Left ventricle myocardium superior (tissue), 1 donor: ENCODE measurements around the gene TRDN. TPM values are rescaled to one million over a fixed set of nuclear protein-coding genes. Genes with fewer than 3 reads are reported as not detected.

Source experiments
- ATAC-seq: fragments of 200-7000 bp; cut with Tn5 transposase; one replicate; pipeline ENCODE4 v1.9.1; 2020; ENCODE audit warnings: mild to moderate bottlenecking, moderate library complexity
- DNase-seq: peaks from one replicate; pipeline ENCODE4 v3.0.0-alpha.2; 2020
- intact Hi-C: fragments of 100-400 bp; cut with micrococcal nuclease; formaldehyde crosslinking; loops from one replicate; pipeline ENCODE4 v1.11.0; 2022
- total RNA-seq: library from RNA; stranded (reverse); fragmentation: NEBNext Ultra II Directional; extraction: Animal tissue kit (Norgen Biotek cat#: 25700); gene quantifications from one replicate; pipeline ENCODE4 v1.2.1, GENCODE V29; 2021
- donor health status: DM: no; HTN: yes; CAD: no; lungs with severe emphysema.

TRDN gene
- total RNA-seq, 1 donor from 2014 or later, result 470 TPM

- ATAC-seq, result no peak
- intact Hi-C loops, result no loop called here
- DNase-seq, result no peak
These were observed 410.4 kb downstream of the TRDN start for GRCh38 chr6:123226398-123226797.

- no peak for DNase-seq
- intact Hi-C loops, result no loop called here
- no peak for ATAC-seq
These were observed 412.7 kb downstream of the TRDN start for GRCh38 chr6:123224077-123224476.

DNA sequence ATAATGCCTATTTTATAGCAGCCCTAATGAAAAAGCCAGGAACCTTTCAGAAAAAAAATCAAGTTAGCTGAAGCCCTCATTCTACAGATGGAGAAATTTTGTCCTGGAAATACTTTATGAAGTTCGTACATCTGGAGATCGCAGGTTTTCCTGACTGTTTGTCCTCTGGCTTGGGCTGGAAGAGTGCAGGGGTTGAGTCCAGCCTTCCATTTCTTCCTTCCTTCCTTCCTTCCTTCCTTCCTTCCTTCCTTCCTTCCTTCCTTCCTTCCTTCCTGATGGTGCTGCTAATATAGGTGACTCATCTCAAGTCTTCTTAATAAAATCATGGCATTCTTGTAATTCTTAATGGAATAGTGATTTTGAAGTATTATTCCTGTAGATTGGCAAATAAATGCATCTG is 413.3 kb downstream of the TRDN start:
- ATAC-seq (no peak), DNase-seq (no peak)
- intact Hi-C loops, result no loop called here

DNA sequence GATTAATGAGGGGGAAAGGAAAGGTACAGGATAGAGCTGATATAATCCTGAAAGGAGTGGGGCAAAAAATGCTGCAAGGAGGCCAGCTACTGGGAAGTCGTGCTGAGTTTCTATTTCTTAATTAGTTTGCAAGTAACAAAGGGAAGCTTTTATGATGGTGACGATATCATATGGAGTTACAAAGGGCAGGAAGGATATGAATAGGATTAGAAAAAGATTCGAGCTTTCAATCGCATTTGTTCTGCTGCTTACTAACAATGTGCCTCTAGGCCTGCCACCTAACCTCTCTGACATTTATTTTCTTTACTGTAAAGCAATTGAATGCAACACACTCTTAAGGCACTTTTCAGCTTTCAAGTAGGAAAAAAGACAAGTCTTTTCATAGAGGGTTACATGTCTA is 421.5 kb downstream of the TRDN start:
- no peak for ATAC-seq
- intact Hi-C loops, result no loop called here
- no peak for DNase-seq

GRCh38 chr6:123214433-123214832 is 422.3 kb downstream of the TRDN start:
- intact Hi-C loops, result no loop called here
- ATAC-seq, result no peak

DNA sequence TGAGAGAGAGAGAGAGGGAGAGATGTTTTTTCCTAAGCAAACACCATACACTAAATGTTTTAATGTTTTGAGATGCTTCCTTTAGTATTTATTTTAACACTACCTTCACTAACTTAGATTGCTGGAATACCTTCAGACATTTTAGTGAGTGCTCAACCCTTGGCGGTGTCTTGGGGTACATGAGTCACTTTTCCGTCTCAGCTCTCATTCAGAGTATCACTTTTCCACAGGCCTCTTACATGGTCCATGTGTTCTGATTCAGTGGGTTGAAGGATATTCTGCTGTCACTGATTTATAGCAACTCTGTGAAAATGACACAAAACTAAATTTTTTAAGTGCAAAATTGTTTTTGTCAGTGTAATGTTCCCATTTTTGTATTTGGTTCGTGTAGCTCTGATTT is 422.8 kb downstream of the TRDN start:
- intact Hi-C loops, result no loop called here
- DNase-seq, result no peak
- no peak for ATAC-seq

More at GRCh38 chr6:123214433-123214832, 422.3 kb downstream of the TRDN start:
- no peak for DNase-seq

DNA sequence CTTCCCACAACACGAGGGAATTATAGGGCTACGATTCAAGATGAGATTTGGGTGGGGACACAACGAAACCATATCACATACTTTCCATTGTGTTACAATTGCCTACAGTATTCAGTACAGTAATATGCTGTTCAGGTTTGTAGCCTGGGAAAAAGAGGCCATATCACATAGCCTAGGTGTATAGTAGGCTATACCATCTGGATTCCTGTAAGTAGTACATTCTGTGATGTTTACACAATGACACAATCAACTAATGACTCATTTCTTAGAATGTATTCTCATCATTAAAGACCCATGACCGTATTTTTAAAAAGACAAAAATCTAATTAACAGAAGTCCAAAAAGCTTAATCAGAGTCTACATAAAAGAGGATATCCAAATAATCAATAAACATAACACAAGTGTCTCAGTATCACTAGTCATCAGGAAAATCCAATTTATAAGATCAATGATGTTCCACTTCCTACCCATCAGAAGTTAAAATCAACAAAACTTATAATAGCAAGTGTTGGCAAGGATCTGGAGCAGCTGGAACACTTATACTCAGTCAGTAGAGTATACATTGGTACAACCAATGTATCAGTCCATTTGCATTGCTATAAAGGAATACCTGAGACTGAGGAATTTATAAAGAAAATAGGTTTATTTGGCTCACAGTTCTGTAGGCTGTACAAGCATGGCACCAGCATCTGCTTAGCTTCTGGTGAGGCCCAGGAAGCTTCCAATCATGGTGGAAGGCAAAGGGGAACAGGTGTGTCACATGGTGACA is 424.8 kb downstream of the TRDN start:
- DNase-seq, result no peak
- intact Hi-C loops, result no loop called here
- no peak for ATAC-seq

GRCh38 chr6:123210645-123211044 is 426.1 kb downstream of the TRDN start:
- ATAC-seq, result no peak
- intact Hi-C loops, result no loop called here
- no peak for DNase-seq

DNA sequence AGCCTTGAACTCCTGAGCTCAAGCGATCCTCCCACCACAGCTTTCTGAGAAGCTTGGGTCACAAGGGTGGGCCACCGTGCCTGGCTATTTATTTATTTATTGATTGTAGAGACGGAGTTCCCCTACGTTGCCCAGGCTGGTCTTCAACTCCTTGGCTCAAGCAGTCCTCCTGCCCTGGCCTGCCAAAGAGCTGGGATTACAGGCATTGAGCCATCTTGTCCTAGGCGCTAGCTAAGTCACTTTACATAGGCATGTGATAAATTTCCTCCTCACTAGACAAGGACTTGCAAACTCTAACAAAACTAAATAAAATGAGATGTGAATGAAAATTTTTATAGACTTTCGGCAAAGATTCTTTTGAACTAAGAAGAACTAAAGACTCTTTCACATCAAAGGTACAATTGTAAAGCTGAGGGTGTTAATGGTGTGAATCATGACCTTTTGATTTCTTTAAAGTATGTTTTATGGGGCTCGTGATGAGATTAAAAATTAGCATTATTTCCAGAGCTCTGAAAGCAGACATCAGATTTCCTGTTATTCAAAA is 428.7 kb downstream of the TRDN start:
- no peak for ATAC-seq
- no peak for DNase-seq
- intact Hi-C loops, result no loop called here

DNA sequence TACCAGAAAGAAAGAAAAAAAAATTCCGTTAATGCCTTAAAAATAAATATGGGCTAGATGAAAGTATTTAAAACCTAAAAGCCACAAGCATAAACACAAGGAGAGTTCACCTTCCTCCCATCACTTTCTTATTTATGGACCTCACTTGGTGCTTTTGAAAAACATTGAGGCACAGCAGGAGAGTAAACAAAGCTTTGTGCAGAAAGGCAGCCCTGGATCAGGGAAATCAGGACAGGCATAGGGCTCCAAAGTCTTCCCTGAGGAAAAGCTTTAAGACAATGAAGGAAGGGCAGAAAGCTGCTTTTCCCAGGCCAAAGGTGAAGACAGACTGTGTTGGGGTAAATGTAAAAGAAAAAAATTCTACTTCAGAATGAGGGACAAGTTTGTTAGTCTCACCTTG is 432.8 kb downstream of the TRDN start:
- intact Hi-C loops, result no loop called here
- ATAC-seq (no peak), DNase-seq (no peak)

- DNase-seq (no peak), ATAC-seq (no peak)
- intact Hi-C loops, result no loop called here
These were observed 434.8 kb downstream of the TRDN start for GRCh38 chr6:123201869-123202372.

GRCh38 chr6:123193298-123193697 is 443.5 kb downstream of the TRDN start:
- no peak for ATAC-seq
- no peak for DNase-seq
- intact Hi-C loops, result no loop called here

- no peak for DNase-seq
- no peak for ATAC-seq
- intact Hi-C loops, result no loop called here
These were observed 446.9 kb downstream of the TRDN start for GRCh38 chr6:123189816-123190215.

- ATAC-seq, result no peak
- intact Hi-C loops, result no loop called here
- DNase-seq, result no peak
These were observed 453.8 kb downstream of the TRDN start for GRCh38 chr6:123182998-123183397.

GRCh38 chr6:123176706-123177105 is 460.0 kb downstream of the TRDN start:
- DNase-seq, result no peak
- intact Hi-C loops, result no loop called here
- ATAC-seq, result no peak

- ATAC-seq (no peak), DNase-seq (no peak)
- intact Hi-C loops, result no loop called here
These were observed 465.2 kb downstream of the TRDN start for GRCh38 chr6:123171341-123172115.

DNA sequence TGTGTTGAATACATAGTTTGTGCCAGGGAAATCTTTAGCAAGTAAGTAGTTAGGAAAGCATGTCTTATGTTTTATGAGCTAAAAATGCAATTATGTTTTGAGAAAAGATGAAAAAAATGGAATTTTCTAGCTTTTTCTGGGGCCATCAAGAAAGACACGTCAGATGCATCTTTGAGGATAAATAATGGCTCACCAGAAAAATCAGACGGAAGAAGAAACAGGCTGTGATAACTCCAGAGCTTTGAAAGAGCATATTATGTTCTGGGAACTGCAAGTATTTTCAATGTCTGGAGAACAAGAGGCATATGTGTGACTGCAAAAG is 467.0 kb downstream of the TRDN start:
- DNase-seq (no peak), ATAC-seq (no peak)
- intact Hi-C loops, result no loop called here

GRCh38 chr6:123168892-123169773 is 467.6 kb downstream of the TRDN start:
- no peak for ATAC-seq
- intact Hi-C loops, result no loop called here
- DNase-seq, result no peak

DNA sequence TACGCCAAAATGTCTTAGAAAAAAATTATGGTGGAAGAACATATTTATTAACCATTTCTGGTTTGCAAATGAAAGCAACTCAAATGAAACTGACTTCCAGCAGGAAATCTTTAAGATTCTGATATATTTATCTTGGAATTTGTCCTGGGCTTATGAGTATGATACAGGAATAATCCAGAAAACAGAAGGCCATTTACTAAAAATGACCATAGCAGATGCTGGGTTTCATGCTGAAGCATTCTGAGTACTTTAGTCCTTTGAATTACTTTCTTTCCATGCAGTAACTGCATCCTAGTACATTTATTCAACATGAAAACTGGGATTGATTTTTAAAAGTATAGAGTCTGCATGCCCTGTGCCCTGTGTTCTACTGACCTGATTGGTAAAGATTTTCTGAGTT is 468.3 kb downstream of the TRDN start:
- ATAC-seq, result no peak
- intact Hi-C loops, result no loop called here
- no peak for DNase-seq
